Keratinocyte (primary cell): ENCODE measurements around the gene MLPH. TPM values are rescaled to one million over a fixed set of nuclear protein-coding genes. Genes with fewer than 3 reads are reported as not detected.
"Not testable (repeated sequence)": the region's sequence is repeated elsewhere in the genome, so short reads cannot be mapped to it uniquely, and the experiment has no call there.

Experiments used
- DNase-seq: peaks from one replicate; pipeline ENCODE4 v3.0.0-alpha.2; 2011; ENCODE audit warnings: low read depth, missing footprints, low spot score
- FAIRE-seq: peaks from 2 replicates; lab custom pipeline; 2011; peaks lifted over from hg19 to GRCh38; lab: Jason Lieb, UNC
- H2AFZ ChIP-seq: 2 replicates; pipeline ENCODE4 v1.6.0; 2012; ENCODE audit warnings: low read length, control low read depth, inconsistent platforms; ENCODE audit not compliant: control insufficient read depth
- H3K27ac ChIP-seq: 2 replicates; pipeline ENCODE4 v1.5.1; 2011; ENCODE audit warnings: low read length; ENCODE audit not compliant: control insufficient read depth, insufficient read depth
- H3K27me3 ChIP-seq: 3 replicates; pipeline ENCODE4 v1.6.0; 2011; ENCODE audit warnings: low read length; ENCODE audit not compliant: control insufficient read depth, insufficient read depth; ENCODE audit errors: extremely low read depth
- H3K36me3 ChIP-seq, 2 experiments: 2 replicates in 1 of 2; 3 replicates in 1 of 2; pipeline ENCODE4 v1.5.1; 2011; ENCODE audit warnings: low read length in 2 of 2, mild to moderate bottlenecking in 1 of 2; ENCODE audit not compliant: control insufficient read depth in 2 of 2, insufficient read depth in 2 of 2; ENCODE audit errors: extremely low read depth in 1 of 2
- H3K4me1 ChIP-seq: 3 replicates; pipeline ENCODE4 v1.5.1; 2011; ENCODE audit warnings: low read length; ENCODE audit not compliant: control insufficient read depth, insufficient read depth; ENCODE audit errors: extremely low read depth
- H3K4me2 ChIP-seq: 3 replicates; pipeline ENCODE4 v1.6.0; 2011; ENCODE audit warnings: low read depth, low read length; ENCODE audit not compliant: control insufficient read depth, insufficient read depth; ENCODE audit errors: extremely low read depth
- H3K4me3 ChIP-seq, 3 experiments: fragments of 200-600 bp in 1 of 3; sonication (generic) in 1 of 3; 2 replicates in 2 of 3; 3 replicates in 1 of 3; pipeline ENCODE4 v1.5.1; 2011 to 2016; ENCODE audit warnings: low read length in 3 of 3, mild to moderate bottlenecking in 3 of 3, control low read depth in 2 of 3, inconsistent platforms in 1 of 3, low read depth in 1 of 3, mixed read lengths in 1 of 3, mixed run types in 1 of 3, moderate library complexity in 1 of 3; ENCODE audit not compliant: control insufficient read depth in 2 of 3, insufficient read depth in 2 of 3; ENCODE audit errors: extremely low read depth in 1 of 3
- H3K79me2 ChIP-seq: 2 replicates; pipeline ENCODE4 v1.6.0; 2012; ENCODE audit warnings: low read length; ENCODE audit not compliant: control insufficient read depth, insufficient read depth
- H3K9ac ChIP-seq: 3 replicates; pipeline ENCODE4 v1.6.0; 2011; ENCODE audit warnings: low read length; ENCODE audit not compliant: control insufficient read depth, insufficient read depth; ENCODE audit errors: extremely low read depth
- H3K9me1 ChIP-seq: 3 replicates; pipeline ENCODE4 v1.6.0; 2011; ENCODE audit warnings: low read length; ENCODE audit not compliant: control insufficient read depth, insufficient read depth; ENCODE audit errors: extremely low read depth
- H3K9me3 ChIP-seq: 2 replicates; pipeline ENCODE4 v1.5.1; 2012; ENCODE audit warnings: low read depth, low read length; ENCODE audit not compliant: control insufficient read depth
- H4K20me1 ChIP-seq: 3 replicates; pipeline ENCODE4 v1.6.0; 2011; ENCODE audit warnings: low read length; ENCODE audit not compliant: control insufficient read depth, insufficient read depth; ENCODE audit errors: extremely low read depth
- EZH2 ChIP-seq: IDR thresholded peaks from one replicate; pipeline ENCODE4 v1.6.1; 2012; ENCODE audit warnings: inconsistent platforms, mild to moderate bottlenecking, low read length, moderate library complexity
- dilution Hi-C: fragments of 300-500 bp; cut with MboI; formaldehyde crosslinking; loops from one replicate; pipeline ENCODE4 v1.7.0; 2020; ENCODE audit warnings: low sequenced_read_pairs; ENCODE audit not compliant: extremely low pct_ligation_motif_present
- polyA plus RNA-seq, 5 experiments: library from polyadenylated mRNA; depleted of rRNA in 3 of 5; stranded (reverse) in 3 of 5; stranded (forward) in 1 of 5; unstranded in 1 of 5; fragments of >200 nt; gene quantifications; 1 replicate in 1 of 5; 2 replicates in 3 of 5; 3 replicates in 1 of 5; pipeline versions ENCODE4 v1.2.1 to v1.2.3, GENCODE V29; 2011 to 2012; ENCODE audit warnings: missing spikeins in 2 of 5, low read depth in 1 of 5, low replicate concordance in 1 of 5
- TF ChIP-seq, protein P1 (sequence below), 3 experiments: IDR thresholded peaks in 1 of 3; conservative IDR thresholded peaks in 1 of 3; optimal IDR thresholded peaks in 1 of 3; 2 replicates in 2 of 3; 3 replicates in 1 of 3; pipeline versions ENCODE3 to v1.5.1; 2011; ENCODE audit warnings: low read length in 3 of 3, mild to moderate bottlenecking in 3 of 3, moderate library complexity in 2 of 3, control low read depth in 1 of 3, inconsistent platforms in 1 of 3; ENCODE audit not compliant: insufficient read depth in 2 of 3; ENCODE audit errors: extremely low read depth in 1 of 3

Gene MLPH
- polyA plus RNA-seq, 1 donor (not counting 4 experiments of a cell fraction or from before 2014, with no cell fraction given) = 0.67 TPM

DNA sequence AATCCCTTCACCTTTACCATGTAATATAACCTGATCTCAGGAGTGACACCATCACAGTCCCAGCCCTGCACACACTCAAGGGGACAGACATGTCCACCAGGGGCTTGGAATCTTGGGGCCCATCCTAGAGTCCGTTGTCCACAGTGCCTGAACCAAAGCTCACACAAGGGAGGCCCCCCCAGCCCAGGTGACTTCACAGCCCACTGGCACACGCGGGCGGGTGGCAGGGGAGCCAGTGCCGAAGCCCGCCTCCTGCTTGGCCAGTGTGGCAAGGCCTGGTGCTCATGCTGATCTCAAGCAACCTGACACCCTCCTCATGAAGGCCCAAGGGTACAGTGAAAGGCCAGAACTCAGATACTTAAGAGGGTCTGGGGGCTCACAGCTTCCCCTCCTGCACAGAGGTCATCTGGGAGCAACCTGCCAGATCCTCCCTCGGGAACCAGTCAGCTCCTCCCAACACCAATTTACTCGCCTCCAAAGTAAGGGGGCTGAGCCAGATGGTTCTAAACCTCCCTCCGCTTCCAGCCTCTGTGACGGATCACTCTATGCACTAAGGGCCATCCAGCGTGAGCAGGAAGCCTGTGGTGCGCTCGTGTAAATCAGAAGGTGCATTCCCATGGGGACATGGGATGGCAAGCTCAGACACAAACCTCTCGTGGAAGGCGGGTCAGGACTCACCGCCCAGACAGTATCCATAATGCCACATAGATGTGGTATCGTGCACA is 106.7 kb downstream of the MLPH start:
- dilution Hi-C loops = no loop called here
- FAIRE-seq (no peak), DNase-seq (no peak)
- H3K9ac ChIP-seq = no peak overlapping the region
- H2AFZ ChIP-seq = no peak overlapping the region
- H3K79me2 ChIP-seq = no peaks in the 10 kb centered on the region
- H3K36me3 ChIP-seq = no peaks in the 10 kb centered on the region
- H3K4me2 ChIP-seq = no peak overlapping the region
- no peak overlapping the region for H3K27ac ChIP-seq
- no peak overlapping the region for H3K4me3 ChIP-seq
- no peak for TF ChIP-seq EZH2
- TF ChIP-seq, protein P1, sequence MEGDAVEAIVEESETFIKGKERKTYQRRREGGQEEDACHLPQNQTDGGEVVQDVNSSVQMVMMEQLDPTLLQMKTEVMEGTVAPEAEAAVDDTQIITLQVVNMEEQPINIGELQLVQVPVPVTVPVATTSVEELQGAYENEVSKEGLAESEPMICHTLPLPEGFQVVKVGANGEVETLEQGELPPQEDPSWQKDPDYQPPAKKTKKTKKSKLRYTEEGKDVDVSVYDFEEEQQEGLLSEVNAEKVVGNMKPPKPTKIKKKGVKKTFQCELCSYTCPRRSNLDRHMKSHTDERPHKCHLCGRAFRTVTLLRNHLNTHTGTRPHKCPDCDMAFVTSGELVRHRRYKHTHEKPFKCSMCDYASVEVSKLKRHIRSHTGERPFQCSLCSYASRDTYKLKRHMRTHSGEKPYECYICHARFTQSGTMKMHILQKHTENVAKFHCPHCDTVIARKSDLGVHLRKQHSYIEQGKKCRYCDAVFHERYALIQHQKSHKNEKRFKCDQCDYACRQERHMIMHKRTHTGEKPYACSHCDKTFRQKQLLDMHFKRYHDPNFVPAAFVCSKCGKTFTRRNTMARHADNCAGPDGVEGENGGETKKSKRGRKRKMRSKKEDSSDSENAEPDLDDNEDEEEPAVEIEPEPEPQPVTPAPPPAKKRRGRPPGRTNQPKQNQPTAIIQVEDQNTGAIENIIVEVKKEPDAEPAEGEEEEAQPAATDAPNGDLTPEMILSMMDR (optimal IDR thresholded peaks at IDR 0.05 in 1 of 3, IDR thresholded peaks at IDR 0.05 in 1 of 3, conservative IDR thresholded peaks at IDR 0.05 in 1 of 3; ENCODE audit: extremely low read depth in 1 of 3, insufficient read depth in 2 of 3, low read length in 3 of 3) = no peak
- H3K27me3 ChIP-seq = no peaks in the 10 kb centered on the region
- no peaks in the 10 kb centered on the region for H3K9me3 ChIP-seq
- peaks cover 19% of the 10 kb centered on the region for H3K4me1 ChIP-seq
- no peaks in the 10 kb centered on the region for H3K9me1 ChIP-seq
- no peaks in the 10 kb centered on the region for H4K20me1 ChIP-seq

DNA sequence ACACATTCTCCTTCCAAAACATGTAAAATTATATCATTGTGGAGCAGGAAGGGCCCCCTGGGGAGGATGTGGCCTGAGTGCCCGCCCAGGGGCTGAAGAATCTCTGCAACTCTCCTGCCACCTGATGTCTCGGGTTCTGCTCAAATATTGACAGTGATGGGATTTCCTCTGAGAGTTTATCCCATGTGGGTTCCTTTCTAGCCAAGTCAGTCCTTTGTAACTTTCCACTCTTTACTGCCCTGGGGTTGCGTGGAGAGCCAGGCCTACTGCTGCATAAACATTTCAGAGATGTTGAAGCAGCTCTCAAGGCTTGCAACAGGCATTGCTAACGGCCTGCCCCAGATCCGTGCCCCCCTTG is 107.4 kb downstream of the MLPH start:
- Histone ChIP-seq H3K79me2 (no peaks in the 10 kb centered on the region), H3K27ac (no peak overlapping the region), H3K36me3 (no peaks in the 10 kb centered on the region), H3K4me2 (no peak overlapping the region), H3K4me3 (no peak overlapping the region), H3K9me3 (no peaks in the 10 kb centered on the region), H3K4me1 (peaks cover 19% of the 10 kb centered on the region), H3K9me1 (no peaks in the 10 kb centered on the region), H3K27me3 (no peaks in the 10 kb centered on the region), H2AFZ (no peak overlapping the region), H4K20me1 (no peaks in the 10 kb centered on the region), H3K9ac (no peak overlapping the region)
- no peak for FAIRE-seq
- dilution Hi-C loops = no loop called here
- no peak for DNase-seq
- TF ChIP-seq, protein P1 (optimal IDR thresholded peaks at IDR 0.05 in 1 of 3, IDR thresholded peaks at IDR 0.05 in 1 of 3, conservative IDR thresholded peaks at IDR 0.05 in 1 of 3; ENCODE audit: extremely low read depth in 1 of 3, insufficient read depth in 2 of 3, low read length in 3 of 3) = no peak
- TF ChIP-seq EZH2 = no peak

DNA sequence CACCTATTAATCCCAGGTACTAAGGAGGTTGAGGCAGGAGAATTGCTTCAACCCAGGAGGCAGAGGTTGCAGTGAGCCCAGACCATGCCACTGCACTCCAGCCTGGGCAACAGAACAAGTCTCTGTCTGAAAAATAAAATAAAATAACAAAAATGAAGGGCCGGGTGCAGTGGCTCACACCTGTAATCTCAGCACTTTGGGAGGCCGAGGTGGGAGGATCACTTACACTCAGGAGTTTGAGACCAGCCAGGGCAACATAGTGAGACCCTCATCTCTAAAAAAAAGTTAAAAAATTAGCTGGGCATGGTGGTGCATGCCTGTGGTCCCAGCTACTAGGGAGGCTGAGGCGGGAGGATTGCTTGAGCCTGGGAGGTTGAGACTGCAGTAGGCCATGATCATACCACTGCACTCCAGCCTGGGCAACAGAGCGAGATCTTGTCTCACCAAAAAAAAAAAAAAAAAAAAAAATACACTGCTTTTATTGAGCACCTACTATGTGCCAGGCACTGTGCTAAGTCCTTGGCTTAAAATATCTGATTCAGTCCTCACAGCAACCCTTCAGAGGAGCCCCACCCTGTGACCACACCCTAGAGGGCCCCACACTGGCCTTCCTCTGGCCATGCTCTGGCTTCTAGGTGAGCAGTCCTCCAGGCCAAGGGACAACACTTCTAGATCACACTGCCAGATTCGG is 108.9 kb downstream of the MLPH start:
- H3K4me3 ChIP-seq, DNase-seq, H3K9ac ChIP-seq, H2AFZ ChIP-seq, dilution Hi-C loops, H3K4me2 ChIP-seq, H3K27ac ChIP-seq, H3K36me3 ChIP-seq, H3K9me3 ChIP-seq, H3K9me1 ChIP-seq, H3K27me3 ChIP-seq, H4K20me1 ChIP-seq, FAIRE-seq, H3K79me2 ChIP-seq: not testable (repeated sequence)
- H3K4me1 ChIP-seq = peaks cover 11% of the 10 kb centered on the region
